HL-60/S4 (cell line): Measurements from ENCODE around the gene PDLIM7.

ENCODE experiments used
- in situ Hi-C: fragments of 300-500 bp; cut with MboI; formaldehyde crosslinking; loops from 2 replicates; pipeline ENCODE4 v1.14.3; 2022; ENCODE audit warnings: low sequenced_read_pairs

The PDLIM7 gene

GRCh38 chr5:177508221-177508611, 10.8 kb upstream of the PDLIM7 start:
- in situ Hi-C loops: no loop called here

GRCh38 chr5:177507596-177508220, 10.3 kb upstream of the PDLIM7 start:
- in situ Hi-C loops: no loop called here

- in situ Hi-C loops: no loop called here
Observed at GRCh38 chr5:177507165-177507564, 9.8 kb upstream of the PDLIM7 start.

GRCh38 chr5:177505075-177505474, 7.7 kb upstream of the PDLIM7 start:
- in situ Hi-C loops: no loop called here

- in situ Hi-C loops: no loop called here
Observed at GRCh38 chr5:177504086-177505056, 7.0 kb upstream of the PDLIM7 start.

GRCh38 chr5:177503351-177504085, 6.1 kb upstream of the PDLIM7 start:
- in situ Hi-C loops: no loop called here

- in situ Hi-C loops: no loop called here
Observed at GRCh38 chr5:177502886-177503285, 5.5 kb upstream of the PDLIM7 start.

- in situ Hi-C loops: no loop called here
Observed at GRCh38 chr5:177501874-177502678, 4.7 kb upstream of the PDLIM7 start.

GRCh38 chr5:177500685-177501522, 3.5 kb upstream of the PDLIM7 start:
- in situ Hi-C loops: no loop called here

GRCh38 chr5:177499842-177500241, 2.4 kb upstream of the PDLIM7 start:
- in situ Hi-C loops: no loop called here

- in situ Hi-C loops: no loop called here
Observed at GRCh38 chr5:177498013-177498787, 796 bp upstream of the PDLIM7 start.

- in situ Hi-C loops: no loop called here
Observed at GRCh38 chr5:177496727-177497291, 595 bp downstream of the PDLIM7 start.

- in situ Hi-C loops: no loop called here
Observed at GRCh38 chr5:177496070-177496726, 1.2 kb downstream of the PDLIM7 start.

GRCh38 chr5:177495243-177496060, 2.0 kb downstream of the PDLIM7 start:
- in situ Hi-C loops: no loop called here

- in situ Hi-C loops: no loop called here
Observed at GRCh38 chr5:177494346-177495195, 2.8 kb downstream of the PDLIM7 start.

- in situ Hi-C loops: no loop called here
Observed at GRCh38 chr5:177493795-177494345, 3.5 kb downstream of the PDLIM7 start.
